ENCODE measurements around the gene COL6A6.

DNA sequence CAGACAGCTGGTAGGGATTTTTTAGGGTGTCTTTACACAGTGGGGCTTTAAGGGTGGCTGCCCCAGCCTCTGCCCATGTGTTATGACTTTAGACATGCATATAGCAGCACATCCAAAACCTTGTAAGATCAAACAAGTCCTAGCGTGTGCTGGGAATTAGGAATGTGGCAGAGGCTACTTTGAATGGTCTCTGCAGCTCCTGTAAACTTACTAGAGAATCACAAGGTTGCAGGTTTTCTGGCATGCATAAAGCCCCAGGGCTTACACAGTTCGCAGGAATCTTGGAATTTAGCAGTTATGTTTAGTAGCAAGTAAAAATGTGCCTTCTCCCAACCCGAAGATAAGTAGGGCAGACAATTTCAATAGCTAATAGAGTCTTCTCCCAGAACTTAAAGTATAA lies 46.9 kb upstream of the COL6A6 start:
- TF ChIP-seq, protein P1, sequence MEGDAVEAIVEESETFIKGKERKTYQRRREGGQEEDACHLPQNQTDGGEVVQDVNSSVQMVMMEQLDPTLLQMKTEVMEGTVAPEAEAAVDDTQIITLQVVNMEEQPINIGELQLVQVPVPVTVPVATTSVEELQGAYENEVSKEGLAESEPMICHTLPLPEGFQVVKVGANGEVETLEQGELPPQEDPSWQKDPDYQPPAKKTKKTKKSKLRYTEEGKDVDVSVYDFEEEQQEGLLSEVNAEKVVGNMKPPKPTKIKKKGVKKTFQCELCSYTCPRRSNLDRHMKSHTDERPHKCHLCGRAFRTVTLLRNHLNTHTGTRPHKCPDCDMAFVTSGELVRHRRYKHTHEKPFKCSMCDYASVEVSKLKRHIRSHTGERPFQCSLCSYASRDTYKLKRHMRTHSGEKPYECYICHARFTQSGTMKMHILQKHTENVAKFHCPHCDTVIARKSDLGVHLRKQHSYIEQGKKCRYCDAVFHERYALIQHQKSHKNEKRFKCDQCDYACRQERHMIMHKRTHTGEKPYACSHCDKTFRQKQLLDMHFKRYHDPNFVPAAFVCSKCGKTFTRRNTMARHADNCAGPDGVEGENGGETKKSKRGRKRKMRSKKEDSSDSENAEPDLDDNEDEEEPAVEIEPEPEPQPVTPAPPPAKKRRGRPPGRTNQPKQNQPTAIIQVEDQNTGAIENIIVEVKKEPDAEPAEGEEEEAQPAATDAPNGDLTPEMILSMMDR (IDR thresholded peaks at IDR 0.05): no peak
- TF ChIP-seq POLR2A (IDR thresholded peaks at IDR 0.05): no peak
- TF ChIP-seq POLR2AphosphoS5 (IDR thresholded peaks at IDR 0.05): no peak

Data from stomach (tissue), 4 donors.